OCI-LY1 (cell line): ENCODE data around the gene SLC12A7.

Experiments used
- H2AFZ ChIP-seq: fragments of 200-600 bp; sonication (generic), shearing (Covaris generic); 2 replicates; pipeline ENCODE4 v1.6.0; 2014; ENCODE audit warnings: antibody characterized with exemption, mild to moderate bottlenecking, low read length
- H3F3A ChIP-seq: fragments of 200-600 bp; sonication (generic), shearing (Covaris generic); 2 replicates; pipeline ENCODE4 v1.6.0; 2014; ENCODE audit warnings: mild to moderate bottlenecking, antibody characterized with exemption, low read length, moderate library complexity; ENCODE audit not compliant: insufficient read depth
- H3K27ac ChIP-seq: fragments of 200-600 bp; sonication (generic); 2 replicates; pipeline ENCODE4 v1.5.1; 2014; ENCODE audit warnings: low read length, mixed run types, mild to moderate bottlenecking, low read depth; ENCODE audit not compliant: poor library complexity, severe bottlenecking
- H3K27me3 ChIP-seq: fragments of 200-600 bp; sonication (generic); 2 replicates; pipeline ENCODE4 v1.6.0; 2014; ENCODE audit warnings: antibody characterized with exemption, mild to moderate bottlenecking, low read length, moderate library complexity; ENCODE audit not compliant: insufficient read depth
- H3K36me3 ChIP-seq: fragments of 200-600 bp; sonication (generic); 2 replicates; pipeline ENCODE4 v1.6.1; 2014; ENCODE audit warnings: mild to moderate bottlenecking, antibody characterized with exemption, low read length, moderate library complexity, mixed read lengths; ENCODE audit not compliant: insufficient read depth
- H3K4me1 ChIP-seq: fragments of 200-600 bp; sonication (generic); 2 replicates; pipeline ENCODE4 v1.5.1; 2014; ENCODE audit warnings: mild to moderate bottlenecking, low read length, moderate library complexity; ENCODE audit not compliant: insufficient read depth, severe bottlenecking
- H3K4me2 ChIP-seq: fragments of 200-600 bp; sonication (generic), shearing (Covaris generic); 2 replicates; pipeline ENCODE4 v1.6.1; 2014; ENCODE audit warnings: low read length
- H3K4me3 ChIP-seq: fragments of 200-600 bp; sonication (generic); 2 replicates; pipeline ENCODE4 v1.5.1; 2014; ENCODE audit warnings: low read length, low read depth, mild to moderate bottlenecking, mixed read lengths; ENCODE audit not compliant: poor library complexity, severe bottlenecking
- H3K79me2 ChIP-seq: fragments of 200-600 bp; shearing (Covaris generic); 2 replicates; pipeline ENCODE4 v1.6.1; 2016; ENCODE audit warnings: mixed run types, low read length, mixed read lengths; ENCODE audit not compliant: insufficient read depth
- H3K9ac ChIP-seq: fragments of 200-600 bp; sonication (generic), shearing (Covaris generic); 2 replicates; pipeline ENCODE4 v1.6.1; 2014; ENCODE audit warnings: mild to moderate bottlenecking, low read length, mixed read lengths
- H3K9me2 ChIP-seq: fragments of 200-600 bp; sonication (generic), shearing (Covaris generic); 2 replicates; pipeline ENCODE4 v1.6.1; 2014; ENCODE audit warnings: low read depth, mild to moderate bottlenecking, low read length, mixed read lengths
- H3K9me3 ChIP-seq: fragments of 200-600 bp; shearing (Covaris generic); 2 replicates; pipeline ENCODE4 v1.6.1; 2014; ENCODE audit warnings: low read length, mixed read lengths
- H4K20me1 ChIP-seq: fragments of 200-600 bp; sonication (generic), shearing (Covaris generic); 2 replicates; pipeline ENCODE4 v1.6.0; 2016; ENCODE audit warnings: mild to moderate bottlenecking, low read length; ENCODE audit not compliant: insufficient read depth
- CTCF ChIP-seq: fragments of 200-600 bp; sonication (generic), shearing (Covaris generic); IDR thresholded peaks from 2 replicates; pipeline ENCODE4 v1.5.1; 2017; ENCODE audit warnings: mild to moderate bottlenecking, antibody characterized with exemption, low read length, moderate library complexity, mixed read lengths
- EZH2 ChIP-seq: fragments of 200-600 bp; sonication (generic), shearing (Covaris generic); IDR thresholded peaks from 2 replicates; pipeline ENCODE4 v1.8.0; 2017; ENCODE audit warnings: borderline replicate concordance, mixed run types, mild to moderate bottlenecking, antibody characterized with exemption, low read length, moderate library complexity, mixed read lengths

SLC12A7 gene

GRCh38 chr5:1069720-1070088 lies 42.2 kb downstream of the SLC12A7 start:
- Histone ChIP-seq H3K4me2 (no peak overlapping the region), H3K79me2 (no peaks in the 10 kb centered on the region), H3K9me3 (no peaks in the 10 kb centered on the region), H3K36me3 (no peaks in the 10 kb centered on the region), H3K4me1 (no peaks in the 10 kb centered on the region), H3F3A (no peaks in the 10 kb centered on the region), H2AFZ (no peak overlapping the region), H4K20me1 (no peaks in the 10 kb centered on the region), H3K9me2 (no peaks in the 10 kb centered on the region), H3K27me3 (no peaks in the 10 kb centered on the region), H3K9ac (no peak overlapping the region), H3K27ac (no peak overlapping the region), H3K4me3 (no peak overlapping the region)
- TF ChIP-seq EZH2 = no peak
- no peak for TF ChIP-seq CTCF

- Histone ChIP-seq H3K4me1 (no peaks in the 10 kb centered on the region), H3K27ac (no peak overlapping the region), H3K27me3 (no peaks in the 10 kb centered on the region), H3K9ac (no peak overlapping the region), H3K4me2 (no peak overlapping the region), H4K20me1 (no peaks in the 10 kb centered on the region), H3F3A (no peaks in the 10 kb centered on the region), H3K4me3 (no peak overlapping the region), H3K36me3 (no peaks in the 10 kb centered on the region), H3K9me2 (no peaks in the 10 kb centered on the region), H3K79me2 (no peaks in the 10 kb centered on the region), H3K9me3 (no peaks in the 10 kb centered on the region), H2AFZ (no peak overlapping the region)
- TF ChIP-seq CTCF (no peak), EZH2 (no peak)
Observed at GRCh38 chr5:1068895-1069719, 42.8 kb downstream of the SLC12A7 start.

DNA sequence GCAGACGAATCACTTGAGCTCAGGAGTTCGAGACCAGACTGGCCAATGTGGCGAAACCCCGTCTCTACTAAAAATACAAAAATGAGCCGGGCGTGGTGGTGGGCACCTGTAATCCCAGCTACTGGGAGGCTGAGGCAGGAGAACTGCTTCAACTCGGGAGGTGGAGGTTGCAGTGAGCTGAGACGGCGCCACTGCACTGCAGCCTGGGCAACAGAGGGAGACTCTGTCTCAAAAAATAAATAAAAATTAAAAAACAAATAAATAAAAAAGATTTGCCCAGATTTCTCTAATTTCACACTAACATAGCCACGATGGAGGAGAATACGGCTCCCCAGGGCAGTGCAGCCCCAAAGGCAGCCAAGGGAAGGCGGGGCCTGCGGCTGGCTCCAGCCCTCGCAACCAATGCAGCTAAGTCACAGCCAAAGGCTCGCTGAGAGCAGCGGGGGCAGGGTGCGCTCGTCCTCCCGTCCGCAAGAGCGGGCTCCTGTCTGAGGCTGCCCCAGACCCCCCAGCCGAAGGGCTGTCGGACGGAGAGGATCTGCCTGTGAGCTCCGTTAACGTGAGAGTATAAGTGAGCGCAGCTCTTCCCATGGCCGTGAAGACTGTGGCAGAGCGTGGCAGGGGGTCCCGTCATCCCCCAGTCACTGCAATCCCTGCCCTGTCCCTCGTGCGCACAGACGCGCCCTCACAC lies 43.5 kb downstream of the SLC12A7 start:
- H3K4me3 ChIP-seq = no peak overlapping the region
- no peaks in the 10 kb centered on the region for H3K36me3 ChIP-seq
- H3K4me1 ChIP-seq = no peaks in the 10 kb centered on the region
- no peak overlapping the region for H3K27ac ChIP-seq
- H3F3A ChIP-seq = no peaks in the 10 kb centered on the region
- H3K9ac ChIP-seq = no peak overlapping the region
- H3K9me3 ChIP-seq = no peaks in the 10 kb centered on the region
- no peaks in the 10 kb centered on the region for H3K27me3 ChIP-seq
- no peaks in the 10 kb centered on the region for H3K9me2 ChIP-seq
- no peaks in the 10 kb centered on the region for H4K20me1 ChIP-seq
- no peak for TF ChIP-seq EZH2
- no peak for TF ChIP-seq CTCF
- H3K79me2 ChIP-seq = no peaks in the 10 kb centered on the region
- no peak overlapping the region for H2AFZ ChIP-seq
- H3K4me2 ChIP-seq = no peak overlapping the region
